ENCODE data around the gene C11orf42.

C11orf42 gene

GRCh38 chr11:6253197-6253596 is 47.8 kb downstream of the C11orf42 start:
- no peak overlapping the region for H3K4me3 ChIP-seq (ENCODE audit: low read depth, low read length)
- no peak for TF ChIP-seq CTCF (IDR thresholded peaks at IDR 0.05; ENCODE audit: borderline replicate concordance, insufficient read depth, low read depth, low read length)

GRCh38 chr11:6258141-6258540 is 52.8 kb downstream of the C11orf42 start:
- TF ChIP-seq CTCF (IDR thresholded peaks at IDR 0.05; ENCODE audit: borderline replicate concordance, insufficient read depth, low read depth, low read length), result no peak
- no peak overlapping the region for H3K4me3 ChIP-seq (ENCODE audit: low read depth, low read length)

- no peak overlapping the region for H3K4me3 ChIP-seq (ENCODE audit: low read depth, low read length)
- TF ChIP-seq CTCF (IDR thresholded peaks at IDR 0.05; ENCODE audit: borderline replicate concordance, insufficient read depth, low read depth, low read length), result no peak
These were observed 53.3 kb downstream of the C11orf42 start for GRCh38 chr11:6258571-6259081.

- no peak for TF ChIP-seq CTCF (IDR thresholded peaks at IDR 0.05; ENCODE audit: borderline replicate concordance, insufficient read depth, low read depth, low read length)
These were observed 54.9 kb downstream of the C11orf42 start for GRCh38 chr11:6260207-6260726.

More at GRCh38 chr11:6260207-6260726, 54.9 kb downstream of the C11orf42 start:
- no peak overlapping the region for H3K4me3 ChIP-seq (ENCODE audit: low read depth, low read length)
